Activated CD8-positive, alpha-beta memory T cell treated with anti-CD3 and anti-CD28 coated beads, Interleukin-2, amount 50 U/mL, for 1 hour (primary cell): Measurements from ENCODE around the gene TICRR.
A peak's percentile ranks its signal among the peaks of the same experiment; 100 is the strongest.
"Not testable (repeated sequence)": the region's sequence is repeated elsewhere in the genome, so short reads cannot be mapped to it uniquely, and the experiment has no call there.

Source experiments
- DNase-seq: peaks from one replicate; pipeline ENCODE4 v3.0.0-alpha.2; 2020; ENCODE audit errors: extremely low read depth

Gene TICRR

GRCh38 chr15:89575146-89575655 lies at the start of gene TICRR:
Gene TICRR, plus strand, starts transcription at chr15:89575469. Its CDS starts 118 bp downstream, at chr15:89575587.
- peak; percentile 86 for DNase-seq

GRCh38 chr15:89526181-89526580 lies 49.1 kb upstream of the TICRR start:
- DNase-seq = no peak

GRCh38 chr15:89526601-89527441 lies 48.4 kb upstream of the TICRR start:
- no peak for DNase-seq

GRCh38 chr15:89528757-89529352 lies 46.4 kb upstream of the TICRR start:
- no peak for DNase-seq

- no peak for DNase-seq
Measured at GRCh38 chr15:89530976-89531375, 44.3 kb upstream of the TICRR start.

- no peak for DNase-seq
Measured at GRCh38 chr15:89531796-89532537, 43.3 kb upstream of the TICRR start.

- no peak for DNase-seq
Measured at GRCh38 chr15:89533861-89534544, 41.3 kb upstream of the TICRR start.

GRCh38 chr15:89539027-89539426 lies 36.2 kb upstream of the TICRR start:
- DNase-seq = no peak

- DNase-seq = no peak
Measured at GRCh38 chr15:89542369-89542768, 32.9 kb upstream of the TICRR start.

- DNase-seq = no peak
Measured at GRCh38 chr15:89543389-89543788, 31.9 kb upstream of the TICRR start.

- DNase-seq = not testable (repeated sequence)
Measured at GRCh38 chr15:89549138-89549537, 26.1 kb upstream of the TICRR start.

- DNase-seq = no peak
Measured at GRCh38 chr15:89550427-89550826, 24.8 kb upstream of the TICRR start.

- no peak for DNase-seq
Measured at GRCh38 chr15:89551550-89551949, 23.7 kb upstream of the TICRR start.

- no peak for DNase-seq
Measured at GRCh38 chr15:89553632-89554031, 21.6 kb upstream of the TICRR start.

- DNase-seq = no peak
Measured at GRCh38 chr15:89554247-89554646, 21.0 kb upstream of the TICRR start.

- DNase-seq = no peak
Measured at GRCh38 chr15:89555768-89556167, 19.5 kb upstream of the TICRR start.

GRCh38 chr15:89556413-89557262 lies 18.6 kb upstream of the TICRR start:
- no peak for DNase-seq

GRCh38 chr15:89559769-89560264 lies 15.5 kb upstream of the TICRR start:
- DNase-seq = no peak

- DNase-seq = no peak
Measured at GRCh38 chr15:89566181-89566580, 9.1 kb upstream of the TICRR start.

GRCh38 chr15:89566621-89567294 lies 8.5 kb upstream of the TICRR start:
- no peak for DNase-seq
